A204.1 (cell line): ENCODE measurements around the gene ARHGAP15.
"Not testable (repeated sequence)": the region's sequence is repeated elsewhere in the genome, so short reads cannot be mapped to it uniquely, and the experiment has no call there.

Experiments used
- FAIRE-seq: peaks from 2 replicates; lab custom pipeline; 2012; peaks lifted over from hg19 to GRCh38; lab: Jason Lieb, UNC

The ARHGAP15 gene

GRCh38 chr2:143128681-143129580 is at the start of gene ARHGAP15:
Gene ARHGAP15 (plus strand): TSS chr2:143129419.
- FAIRE-seq: no peak

DNA sequence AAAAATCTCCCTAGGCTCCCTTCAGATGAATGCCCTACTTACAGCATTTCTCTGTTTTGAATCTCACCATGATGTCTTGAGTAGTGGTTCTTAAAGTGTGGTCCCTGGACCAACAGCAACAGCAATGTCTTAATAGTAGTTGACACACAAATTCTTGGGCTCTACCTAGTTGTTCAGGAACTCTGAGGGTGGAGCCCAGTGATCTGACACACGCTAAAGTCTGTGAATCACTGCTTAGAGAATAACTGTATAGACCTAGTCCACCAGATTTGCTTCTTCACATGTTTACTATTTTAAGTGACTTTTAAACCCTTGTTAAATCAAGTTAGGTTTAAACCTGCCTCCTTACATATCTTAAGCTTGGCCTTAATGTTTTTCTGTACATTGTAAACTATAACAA is 47.6 kb upstream of the ARHGAP15 start:
- no peak for FAIRE-seq

DNA sequence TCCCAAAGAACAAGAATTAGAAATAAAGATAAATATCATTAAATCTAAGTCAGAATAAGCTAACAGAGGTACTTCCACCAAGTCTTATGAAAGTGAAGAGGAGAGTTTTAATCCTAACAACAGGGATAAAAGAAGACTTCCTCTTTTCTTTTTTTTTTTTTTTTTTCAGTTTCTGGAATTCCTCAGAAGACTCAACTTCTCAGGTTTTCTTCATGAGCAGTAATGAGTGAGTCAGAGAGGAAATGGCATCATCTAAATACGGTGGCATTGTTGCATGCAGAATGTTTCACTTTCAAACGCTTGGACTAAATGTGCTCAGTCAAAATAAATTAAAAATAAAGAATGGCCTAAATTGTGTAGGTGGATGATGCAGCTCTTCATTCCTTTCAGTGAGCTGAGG is 45.6 kb upstream of the ARHGAP15 start:
- no peak for FAIRE-seq

GRCh38 chr2:143084462-143084861 is 44.8 kb upstream of the ARHGAP15 start:
- FAIRE-seq: no peak

GRCh38 chr2:143085125-143085784 is 44.0 kb upstream of the ARHGAP15 start:
- no peak for FAIRE-seq

- no peak for FAIRE-seq
Measured at GRCh38 chr2:143087033-143087432, 42.2 kb upstream of the ARHGAP15 start.

DNA sequence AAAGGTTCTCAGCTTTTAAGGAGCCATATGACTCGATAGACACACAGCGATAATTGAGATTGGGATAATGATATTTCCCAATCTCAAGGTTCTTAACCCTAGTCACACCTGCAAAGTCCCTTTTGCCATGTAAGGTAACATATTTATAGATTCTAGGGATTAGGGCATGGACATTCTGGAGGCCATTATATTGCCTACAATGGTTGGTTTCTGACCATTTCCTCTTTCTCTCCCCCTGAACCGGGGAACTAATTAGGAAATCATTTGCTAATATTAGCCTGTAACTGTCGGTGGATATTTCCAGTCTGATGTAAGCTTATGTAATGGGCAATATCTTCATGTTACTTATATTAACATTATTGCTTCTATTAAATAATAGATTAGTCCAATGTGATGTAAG is 40.8 kb upstream of the ARHGAP15 start:
- FAIRE-seq: no peak

GRCh38 chr2:143089520-143089919 is 39.7 kb upstream of the ARHGAP15 start:
- FAIRE-seq: not testable (repeated sequence)

DNA sequence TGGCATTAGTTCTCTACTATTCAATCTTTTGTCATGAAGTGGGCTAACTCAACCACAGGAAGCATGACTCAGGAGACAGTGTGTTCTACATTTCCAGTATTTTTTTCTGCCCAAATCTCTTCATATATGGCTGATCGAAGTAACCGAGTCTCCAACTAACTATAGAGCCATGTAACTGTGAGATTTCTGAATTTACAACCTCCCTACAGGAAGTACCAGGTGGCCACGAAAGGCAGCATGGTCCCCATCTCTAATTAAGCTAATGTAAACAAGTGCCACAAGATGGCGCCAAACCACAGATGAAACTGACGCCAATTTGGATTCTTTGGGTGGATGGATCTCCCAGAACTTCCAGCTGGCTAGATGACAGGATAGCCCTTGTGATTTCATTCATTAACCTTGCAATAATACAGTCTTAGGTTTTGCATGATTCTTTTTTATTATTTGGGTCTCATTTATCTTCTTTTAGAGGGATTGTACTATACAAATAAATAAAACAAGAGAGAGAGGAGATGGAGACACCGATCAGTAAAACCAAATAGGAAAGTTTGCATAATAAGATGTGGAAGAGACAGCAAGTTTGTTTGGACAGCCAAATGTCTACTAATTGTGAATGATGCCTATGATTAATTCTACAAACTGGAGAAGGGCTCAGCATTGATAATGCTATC is 18.3 kb upstream of the ARHGAP15 start:
- peak; percentile 72 for FAIRE-seq

DNA sequence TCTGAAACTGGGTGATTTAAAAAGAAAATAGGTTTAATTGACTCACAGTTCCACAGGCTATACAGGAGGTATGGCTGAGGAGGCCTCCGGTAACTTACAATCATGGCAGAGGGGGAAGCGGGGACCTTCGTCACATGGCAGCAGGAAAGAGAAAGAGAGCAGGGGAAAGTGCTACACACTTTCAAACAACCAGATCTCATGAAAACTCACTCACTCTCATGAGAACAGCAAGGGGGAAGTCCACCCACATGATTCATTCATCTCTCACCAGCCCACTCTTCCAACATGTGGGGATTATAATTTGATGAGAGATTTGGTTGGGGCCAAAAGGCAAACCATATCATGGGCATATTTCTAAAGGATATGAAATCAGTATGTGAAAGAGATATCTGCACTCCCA is 12.0 kb upstream of the ARHGAP15 start:
- FAIRE-seq: no peak

DNA sequence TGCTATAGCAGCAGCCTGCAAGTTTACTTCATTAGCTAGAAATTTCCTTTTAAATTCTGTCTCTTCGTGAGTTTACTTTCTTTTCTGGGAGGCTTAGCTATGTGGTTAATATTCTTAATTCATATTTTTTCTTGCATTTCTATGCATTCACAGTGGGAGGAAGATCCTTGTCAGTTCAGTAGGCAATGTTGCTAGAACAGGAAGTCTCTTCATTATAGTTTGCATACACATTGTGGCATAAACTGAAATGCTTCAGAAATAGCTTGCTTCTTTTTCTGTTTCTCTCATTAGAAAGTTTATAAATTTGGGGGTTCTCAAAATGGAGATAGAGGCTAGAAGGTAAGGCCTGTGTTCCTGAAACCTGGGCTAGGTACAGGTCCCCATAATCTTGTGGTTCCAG is 8.1 kb upstream of the ARHGAP15 start:
- FAIRE-seq: no peak

DNA sequence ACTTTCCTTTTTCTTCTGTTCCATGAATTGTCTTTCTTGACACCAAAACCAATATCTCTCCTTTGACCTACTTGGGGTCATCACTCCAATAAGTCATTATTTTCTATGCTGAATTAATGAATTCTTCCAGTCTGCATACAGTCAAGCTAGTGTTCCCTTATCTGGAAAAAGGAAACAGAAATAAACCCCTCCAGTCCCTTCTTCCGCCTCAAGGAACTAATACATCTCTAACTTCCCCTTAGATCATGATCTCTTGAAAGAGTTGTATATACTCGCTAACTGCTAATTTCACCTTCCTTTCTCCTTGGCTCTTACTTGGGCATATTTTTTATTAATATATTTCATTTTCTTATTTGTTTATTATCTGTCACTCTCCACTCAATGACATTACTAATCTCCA is 7.3 kb upstream of the ARHGAP15 start:
- FAIRE-seq: no peak

DNA sequence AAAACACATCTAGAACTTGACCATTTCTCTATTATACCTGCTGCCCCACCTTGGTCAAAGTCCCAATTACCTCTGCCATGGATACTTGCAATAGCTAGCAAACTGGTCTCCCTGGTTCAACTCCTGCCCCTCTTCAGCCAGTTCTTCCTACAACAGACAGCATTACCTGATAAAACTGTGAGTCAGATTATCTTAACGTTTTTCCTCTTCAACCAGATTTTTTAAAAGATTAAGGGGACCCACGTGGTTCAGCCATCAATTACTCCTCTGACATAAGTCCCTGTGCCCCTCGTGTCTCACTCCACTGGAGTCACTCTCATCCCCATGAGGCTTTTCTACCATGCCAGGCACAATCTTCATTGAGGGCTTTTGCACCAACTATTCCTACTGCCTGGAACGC is 5.3 kb upstream of the ARHGAP15 start:
- no peak for FAIRE-seq

GRCh38 chr2:143124445-143124844 is 4.8 kb upstream of the ARHGAP15 start:
- FAIRE-seq: no peak

DNA sequence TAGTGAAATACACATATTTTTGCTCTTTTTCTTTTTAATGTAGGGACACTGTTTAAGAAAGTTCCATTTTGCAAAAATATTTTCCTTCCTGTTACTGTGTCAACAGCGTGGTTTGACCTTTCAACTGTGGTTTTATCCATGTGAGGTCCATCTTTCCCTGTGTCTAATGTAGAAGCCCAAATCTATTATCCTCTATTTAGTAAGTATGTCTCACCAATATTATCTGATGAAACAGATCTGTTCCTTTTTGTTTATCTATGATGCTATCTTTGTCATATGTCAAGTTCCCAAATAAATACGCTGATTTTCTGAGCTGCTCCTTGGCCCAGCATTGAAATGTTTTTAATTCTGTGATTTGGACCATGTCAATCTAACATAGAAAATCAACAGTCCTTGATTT is 3.5 kb upstream of the ARHGAP15 start:
- no peak for FAIRE-seq

GRCh38 chr2:143132355-143132754 is 3.1 kb downstream of the ARHGAP15 start:
- no peak for FAIRE-seq

- no peak for FAIRE-seq
Measured at GRCh38 chr2:143133783-143134182, 4.6 kb downstream of the ARHGAP15 start.

DNA sequence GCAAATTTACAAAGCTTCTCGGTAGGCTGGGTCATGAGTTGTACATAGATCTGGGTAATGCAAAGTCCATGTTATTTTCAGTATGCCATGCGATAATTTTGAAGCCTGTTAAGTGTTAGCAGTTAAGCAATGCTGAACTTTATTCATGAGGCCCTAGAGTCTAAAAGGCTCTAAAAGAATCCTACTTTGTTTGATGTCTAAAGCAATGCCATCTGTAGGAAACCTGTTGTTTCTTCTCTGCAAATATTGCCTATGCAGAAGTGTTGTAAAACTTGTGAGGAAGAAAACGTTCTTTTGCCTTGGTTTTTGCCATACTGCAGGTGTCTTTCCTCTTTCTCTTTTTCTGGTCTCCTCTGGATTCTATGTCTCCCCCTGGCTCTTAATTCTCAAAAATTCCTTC is 9.1 kb downstream of the ARHGAP15 start:
- no peak for FAIRE-seq

GRCh38 chr2:143139835-143140393 is 10.7 kb downstream of the ARHGAP15 start:
- no peak for FAIRE-seq

DNA sequence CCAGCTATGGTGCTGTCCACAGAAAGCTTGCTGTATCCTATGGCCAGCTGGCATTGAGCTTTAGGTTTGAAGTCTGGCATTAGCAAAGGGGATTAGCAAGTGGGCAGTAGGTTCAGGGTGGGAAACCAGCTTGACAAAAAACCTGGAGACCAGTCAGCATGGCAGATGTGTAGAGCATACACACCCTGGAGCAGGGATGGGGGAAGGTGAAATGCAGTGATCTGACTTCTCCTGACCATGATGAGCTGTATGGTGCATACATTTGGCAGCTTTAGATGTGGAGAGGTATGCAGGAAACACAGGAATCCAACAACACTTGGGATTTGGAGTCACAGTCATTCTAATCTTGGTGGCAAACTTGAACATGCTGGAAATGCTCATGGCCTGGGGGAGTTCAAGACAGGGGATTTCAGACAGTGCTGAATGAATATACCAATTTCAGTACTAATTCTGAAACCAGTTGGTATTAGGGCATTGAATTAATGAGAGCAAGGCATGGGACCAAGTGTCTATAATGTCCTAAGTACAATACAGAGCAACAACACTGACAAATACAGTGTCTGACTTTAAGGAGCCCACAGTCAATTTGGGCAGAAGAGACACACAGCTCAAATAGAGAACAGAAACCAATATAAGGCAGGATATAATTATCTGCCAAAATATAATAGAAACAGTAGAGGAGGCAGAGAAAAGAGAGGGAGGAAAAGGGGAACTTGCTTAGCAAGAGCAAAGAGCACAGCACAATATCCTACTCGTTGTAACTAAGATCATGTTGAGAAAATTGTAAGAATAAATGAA is 11.8 kb downstream of the ARHGAP15 start:
- FAIRE-seq: no peak

GRCh38 chr2:143142598-143142997 is 13.4 kb downstream of the ARHGAP15 start:
- no peak for FAIRE-seq
